Caco-2 (cell line): Measurements from ENCODE around the gene KCTD5. TPM values are rescaled to one million over a fixed set of nuclear protein-coding genes. Genes with fewer than 3 reads are reported as not detected.

Experiments
- BruUV-seq: library from RNA; stranded (reverse); fragments of 400-500 nt; replicated peaks from 2 replicates; lab custom pipeline; 2021; lab: Mats Ljungman, UMichigan
- CTCF ChIA-PET: fragments of 300-600 bp; sonication (Branson Sonifier 250); formaldehyde crosslinking; loops from one replicate; lab custom pipeline; 2022; ENCODE audit warnings: antibody characterized with exemption; lab: Charles Lee
- POLR2A ChIA-PET: fragments of 300-600 bp; sonication (Branson Sonifier 250); formaldehyde crosslinking; loops from one replicate; lab custom pipeline; 2022; ENCODE audit warnings: antibody characterized with exemption; lab: Charles Lee
- DNase-seq, 2 experiments: peaks; one replicate each; pipeline versions ENCODE4 v3.0.0 to v3.0.0-alpha.2; 2020 to 2022
- H3K27me3 ChIP-seq: replicated peaks from 2 replicates; pipeline ENCODE4 v1.6.0; 2011; ENCODE audit warnings: low read length; ENCODE audit not compliant: control insufficient read depth, insufficient read depth
- H3K36me3 ChIP-seq: 2 replicates; pipeline ENCODE4 v1.5.1; 2011; ENCODE audit warnings: low read length; ENCODE audit not compliant: control insufficient read depth, insufficient read depth
- H3K4me1 ChIP-seq: fragments of 250-450 bp; sonication (Bioruptor Pico); 2 replicates; pipeline ENCODE4 v1.5.1; 2020; ENCODE audit warnings: mild to moderate bottlenecking
- H3K4me3 ChIP-seq: 2 replicates; pipeline ENCODE4 v1.5.1; 2011; ENCODE audit warnings: low read depth, mild to moderate bottlenecking, control low read depth, low read length
- H3K9me3 ChIP-seq: fragments of 250-450 bp; sonication (Bioruptor Pico); 2 replicates; pipeline ENCODE4 v1.5.1; 2020; ENCODE audit warnings: mild to moderate bottlenecking, moderate library complexity
- H3K27ac Mint-ChIP-seq: one replicate; pipeline ENCODE4 v1.8.0; 2022; ENCODE audit warnings: mixed read lengths; ENCODE audit not compliant: unreplicated experiment
- H3K27me3 Mint-ChIP-seq: one replicate; pipeline ENCODE4 v1.8.0; 2022; ENCODE audit warnings: mixed read lengths; ENCODE audit not compliant: insufficient read depth, unreplicated experiment
- H3K36me3 Mint-ChIP-seq: one replicate; pipeline ENCODE4 v1.8.0; 2022; ENCODE audit warnings: mild to moderate bottlenecking, mixed read lengths; ENCODE audit not compliant: insufficient read depth, unreplicated experiment
- H3K4me1 Mint-ChIP-seq: one replicate; pipeline ENCODE4 v1.8.0; 2022; ENCODE audit warnings: low read depth, mixed read lengths; ENCODE audit not compliant: unreplicated experiment
- H3K4me3 Mint-ChIP-seq: one replicate; pipeline ENCODE4 v1.8.0; 2022; ENCODE audit warnings: mild to moderate bottlenecking, moderate library complexity, mixed read lengths; ENCODE audit not compliant: unreplicated experiment
- H3K9me3 Mint-ChIP-seq: one replicate; pipeline ENCODE4 v1.8.0; 2022; ENCODE audit warnings: mixed read lengths; ENCODE audit not compliant: unreplicated experiment
- CTCF ChIP-seq, 2 experiments: fragments of 200-600 bp in 1 of 2; IDR thresholded peaks; 1 replicate in 1 of 2; 2 replicates in 1 of 2; pipeline versions ENCODE4 v1.5.1 to v1.8.0; 2011 to 2022; ENCODE audit warnings: antibody characterized with exemption in 1 of 2, control low read depth in 1 of 2, inconsistent platforms in 1 of 2, low read depth in 1 of 2, low read length in 1 of 2, mild to moderate bottlenecking in 1 of 2, moderate library complexity in 1 of 2; ENCODE audit not compliant: insufficient read depth in 1 of 2, severe bottlenecking in 1 of 2, unreplicated experiment in 1 of 2
- intact Hi-C: fragments of 100-400 bp; cut with micrococcal nuclease; formaldehyde crosslinking; loops from one replicate; pipeline ENCODE4 v1.10.0; 2022; ENCODE audit not compliant: unreplicated experiment
- total RNA-seq: library from RNA; stranded (reverse); gene quantifications from 2 replicates; pipeline ENCODE4 v1.2.3, GENCODE V29; 2022

KCTD5 gene
- total RNA-seq, 1 experiment from 2014 or later, result 30.4 TPM

GRCh38 chr16:2710711-2711231 is 28.4 kb downstream of the KCTD5 start:
- H3K36me3 Mint-ChIP-seq, result peaks cover 19% of the 10 kb centered on the region

GRCh38 chr16:2711370-2712062 is 29.2 kb downstream of the KCTD5 start:
- no peak for DNase-seq
- no peak for TF ChIP-seq CTCF (IDR thresholded peaks at IDR 0.05; ENCODE audit: insufficient read depth in 1 of 2, low read depth in 1 of 2, low read length in 1 of 2, severe bottlenecking in 1 of 2, unreplicated experiment in 1 of 2)
- Mint-ChIP-seq H3K36me3 (peaks cover 19% of the 10 kb centered on the region), H3K27ac (no peak overlapping the region), H3K4me3 (no peak overlapping the region), H3K4me1 (no peaks in the 10 kb centered on the region), H3K27me3 (peaks cover 3% of the 10 kb centered on the region), H3K9me3 (no peaks in the 10 kb centered on the region)
- ChIA-PET CTCF (no interaction called here), POLR2A (no interaction called here)
- Histone ChIP-seq H3K4me3 (no peak overlapping the region), H3K36me3 (no peaks in the 10 kb centered on the region; the same call in 1 of the 2 replicates), H3K9me3 (no peaks in the 10 kb centered on the region), H3K4me1 (no peaks in the 10 kb centered on the region), H3K27me3 (no peaks in the 10 kb centered on the region)
- intact Hi-C loops, result no loop called here
- BruUV-seq, result no TSS peak

More at GRCh38 chr16:2710711-2711231, 28.4 kb downstream of the KCTD5 start:
- Histone ChIP-seq H3K4me3 (no peak overlapping the region), H3K27me3 (no peaks in the 10 kb centered on the region), H3K9me3 (no peaks in the 10 kb centered on the region), H3K4me1 (no peaks in the 10 kb centered on the region), H3K36me3 (no peaks in the 10 kb centered on the region; the same call in 1 of the 2 replicates)
- intact Hi-C loops, result no loop called here
- POLR2A ChIA-PET, result no interaction called here
- no peak for TF ChIP-seq CTCF (IDR thresholded peaks at IDR 0.05; ENCODE audit: insufficient read depth in 1 of 2, low read depth in 1 of 2, low read length in 1 of 2, severe bottlenecking in 1 of 2, unreplicated experiment in 1 of 2)
- Mint-ChIP-seq H3K4me1 (no peaks in the 10 kb centered on the region), H3K27ac (peak overlapping the region; percentile 48), H3K27me3 (peaks cover 3% of the 10 kb centered on the region), H3K4me3 (no peak overlapping the region), H3K9me3 (no peaks in the 10 kb centered on the region)
- BruUV-seq, result no TSS peak
- CTCF ChIA-PET, result no interaction called here
- no peak for DNase-seq

GRCh38 chr16:2712063-2712441 is 29.7 kb downstream of the KCTD5 start:
- Histone ChIP-seq H3K36me3 (no peaks in the 10 kb centered on the region; the same call in 1 of the 2 replicates), H3K27me3 (no peaks in the 10 kb centered on the region), H3K9me3 (no peaks in the 10 kb centered on the region), H3K4me3 (no peak overlapping the region), H3K4me1 (no peaks in the 10 kb centered on the region)
- no peaks in the 10 kb centered on the region for H3K4me1 Mint-ChIP-seq
- BruUV-seq, result no TSS peak
- no peak overlapping the region for H3K27ac Mint-ChIP-seq
- no peak for TF ChIP-seq CTCF (IDR thresholded peaks at IDR 0.05; ENCODE audit: insufficient read depth in 1 of 2, low read depth in 1 of 2, low read length in 1 of 2, severe bottlenecking in 1 of 2, unreplicated experiment in 1 of 2)
- H3K4me3 Mint-ChIP-seq, result no peak overlapping the region
- intact Hi-C loops, result no loop called here
- peaks cover 19% of the 10 kb centered on the region for H3K36me3 Mint-ChIP-seq
- peaks cover 3% of the 10 kb centered on the region for H3K27me3 Mint-ChIP-seq
- DNase-seq, result no peak
- no peaks in the 10 kb centered on the region for H3K9me3 Mint-ChIP-seq
- POLR2A ChIA-PET, result no interaction called here
- CTCF ChIA-PET, result no interaction called here
